ENCODE data around the gene SH3BP4.

DNA sequence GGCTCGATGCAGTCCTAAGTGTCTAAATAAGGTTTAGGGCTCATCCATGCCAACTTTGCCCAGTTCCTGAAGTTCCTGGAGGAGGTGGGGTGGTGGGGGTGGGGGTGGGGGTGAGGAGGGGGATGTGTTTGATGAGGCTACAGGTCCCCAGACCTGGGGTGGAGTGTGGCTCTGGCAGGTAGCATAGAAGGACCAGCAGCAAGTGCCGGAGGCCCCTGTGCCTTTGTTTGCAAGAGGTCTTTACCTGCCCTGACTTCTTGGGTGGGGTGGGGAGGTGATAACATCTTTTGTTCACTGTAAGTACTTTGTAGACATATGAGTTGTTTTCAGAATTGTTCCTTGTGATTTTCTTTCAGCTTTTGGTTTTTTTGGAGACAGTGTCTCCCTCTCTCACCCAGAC lies 10.0 kb downstream of the SH3BP4 start:
- TF ChIP-seq, protein P1, sequence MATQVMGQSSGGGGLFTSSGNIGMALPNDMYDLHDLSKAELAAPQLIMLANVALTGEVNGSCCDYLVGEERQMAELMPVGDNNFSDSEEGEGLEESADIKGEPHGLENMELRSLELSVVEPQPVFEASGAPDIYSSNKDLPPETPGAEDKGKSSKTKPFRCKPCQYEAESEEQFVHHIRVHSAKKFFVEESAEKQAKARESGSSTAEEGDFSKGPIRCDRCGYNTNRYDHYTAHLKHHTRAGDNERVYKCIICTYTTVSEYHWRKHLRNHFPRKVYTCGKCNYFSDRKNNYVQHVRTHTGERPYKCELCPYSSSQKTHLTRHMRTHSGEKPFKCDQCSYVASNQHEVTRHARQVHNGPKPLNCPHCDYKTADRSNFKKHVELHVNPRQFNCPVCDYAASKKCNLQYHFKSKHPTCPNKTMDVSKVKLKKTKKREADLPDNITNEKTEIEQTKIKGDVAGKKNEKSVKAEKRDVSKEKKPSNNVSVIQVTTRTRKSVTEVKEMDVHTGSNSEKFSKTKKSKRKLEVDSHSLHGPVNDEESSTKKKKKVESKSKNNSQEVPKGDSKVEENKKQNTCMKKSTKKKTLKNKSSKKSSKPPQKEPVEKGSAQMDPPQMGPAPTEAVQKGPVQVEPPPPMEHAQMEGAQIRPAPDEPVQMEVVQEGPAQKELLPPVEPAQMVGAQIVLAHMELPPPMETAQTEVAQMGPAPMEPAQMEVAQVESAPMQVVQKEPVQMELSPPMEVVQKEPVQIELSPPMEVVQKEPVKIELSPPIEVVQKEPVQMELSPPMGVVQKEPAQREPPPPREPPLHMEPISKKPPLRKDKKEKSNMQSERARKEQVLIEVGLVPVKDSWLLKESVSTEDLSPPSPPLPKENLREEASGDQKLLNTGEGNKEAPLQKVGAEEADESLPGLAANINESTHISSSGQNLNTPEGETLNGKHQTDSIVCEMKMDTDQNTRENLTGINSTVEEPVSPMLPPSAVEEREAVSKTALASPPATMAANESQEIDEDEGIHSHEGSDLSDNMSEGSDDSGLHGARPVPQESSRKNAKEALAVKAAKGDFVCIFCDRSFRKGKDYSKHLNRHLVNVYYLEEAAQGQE (IDR thresholded peaks at IDR 0.05; ENCODE audit: insufficient read depth in 1 of 2, low read depth in 2 of 2, low read length in 2 of 2) = no peak
- TF ChIP-seq POLR2AphosphoS5 (IDR thresholded peaks at IDR 0.05; ENCODE audit: low read depth, low read length) (no peak), TAF1 (IDR thresholded peaks at IDR 0.05; ENCODE audit: borderline replicate concordance, insufficient read depth, low read length) (no peak), SIN3A (IDR thresholded peaks at IDR 0.05; ENCODE audit: borderline replicate concordance, insufficient read depth, low read length) (no peak)
